A673 (cell line): ENCODE measurements around the gene SLC7A5. TPM values are rescaled to one million over a fixed set of nuclear protein-coding genes. Genes with fewer than 3 reads are reported as not detected.

Experiments used
- BruUV-seq: library from RNA; stranded (reverse); fragments of 400-500 nt; replicated peaks from 2 replicates; lab custom pipeline; 2021; lab: Mats Ljungman, UMichigan
- CTCF ChIA-PET: fragments of 300-600 bp; sonication (Branson Sonifier 250); formaldehyde crosslinking; loops from one replicate; lab custom pipeline; 2022; ENCODE audit warnings: antibody characterized with exemption; lab: Charles Lee
- POLR2A ChIA-PET: fragments of 300-600 bp; sonication (Branson Sonifier 250); formaldehyde crosslinking; loops from one replicate; lab custom pipeline; 2022; ENCODE audit warnings: antibody characterized with exemption; ENCODE audit not compliant: low non-redundant PET; lab: Charles Lee
- DNase-seq: peaks from one replicate; pipeline ENCODE4 v3.0.0-alpha.2; 2015; ENCODE audit warnings: low spot score
- H3K27ac ChIP-seq: fragments of 200-600 bp; sonication (generic); 2 replicates; pipeline ENCODE4 v1.5.1; 2016; ENCODE audit warnings: mixed run types, low read depth, mild to moderate bottlenecking, mixed read lengths, antibody characterized with exemption, low read length; ENCODE audit not compliant: poor library complexity, severe bottlenecking
- H3K27me3 ChIP-seq: fragments of 200-600 bp; sonication (generic); replicated peaks from 2 replicates; pipeline ENCODE4 v1.6.1; 2017; ENCODE audit warnings: mixed run types, low read depth, mild to moderate bottlenecking, mixed read lengths, antibody characterized with exemption, low read length; ENCODE audit not compliant: insufficient read depth, poor library complexity
- H3K36me3 ChIP-seq: fragments of 200-600 bp; sonication (generic); 2 replicates; pipeline ENCODE4 v1.6.1; 2016; ENCODE audit warnings: mixed run types, mild to moderate bottlenecking, mixed read lengths, antibody characterized with exemption, low read length; ENCODE audit not compliant: insufficient read depth, poor library complexity, severe bottlenecking
- H3K4me1 ChIP-seq: fragments of 200-600 bp; sonication (generic); 2 replicates; pipeline ENCODE4 v1.6.1; 2017; ENCODE audit warnings: mixed run types, mild to moderate bottlenecking, mixed read lengths, antibody characterized with exemption, low read length; ENCODE audit not compliant: insufficient read depth, poor library complexity, severe bottlenecking
- H3K4me3 ChIP-seq: fragments of 200-600 bp; sonication (generic); 2 replicates; pipeline ENCODE4 v1.5.1; 2016; ENCODE audit warnings: low read depth, mixed run types, mild to moderate bottlenecking, mixed read lengths, low read length; ENCODE audit not compliant: poor library complexity, severe bottlenecking
- H3K9me3 ChIP-seq: fragments of 200-600 bp; sonication (generic); 2 replicates; pipeline ENCODE4 v1.6.1; 2016; ENCODE audit warnings: mixed run types, low read depth, mild to moderate bottlenecking, mixed read lengths, antibody characterized with exemption, low read length; ENCODE audit not compliant: poor library complexity, severe bottlenecking
- CTCF ChIP-seq: fragments of 300-800, 200-600 bp; sonication (generic); conservative IDR thresholded peaks from 2 replicates; pipeline ENCODE4 v1.5.1; 2017; ENCODE audit warnings: low read depth, mild to moderate bottlenecking, antibody characterized with exemption, low read length, moderate library complexity, mixed read lengths
- EZH2 ChIP-seq: fragments of 200-600 bp; sonication (generic); IDR thresholded peaks from 2 replicates; pipeline ENCODE4 v1.6.1; 2017; ENCODE audit warnings: borderline replicate concordance, low read depth, mild to moderate bottlenecking, mixed read lengths, antibody characterized with exemption, low read length; ENCODE audit not compliant: poor library complexity, severe bottlenecking
- intact Hi-C: fragments of 100-400 bp; cut with micrococcal nuclease; formaldehyde crosslinking; loops from one replicate; pipeline ENCODE4 v1.10.0; 2022; ENCODE audit not compliant: unreplicated experiment
- total RNA-seq: library from RNA; stranded (reverse); gene quantifications from 2 replicates; pipeline ENCODE4 v1.2.3, GENCODE V29; 2021

Gene SLC7A5
- total RNA-seq, 1 experiment from 2014 or later: 371 TPM

- intact Hi-C loops: no loop called here
- ChIA-PET CTCF (no interaction called here), POLR2A (interaction anchor here (0.6 kb wide), 1 partner anchor 45 kb away, joined by 3 read pairs; no protein-coding TSS in a partner anchor)
- Histone ChIP-seq H3K4me3 (no peak overlapping the region), H3K9me3 (no peaks in the 10 kb centered on the region), H3K27ac (peak overlapping the region; percentile 63), H3K27me3 (no peaks in the 10 kb centered on the region), H3K4me1 (peaks cover 29% of the 10 kb centered on the region), H3K36me3 (no peaks in the 10 kb centered on the region)
- TF ChIP-seq CTCF: no peak
- TF ChIP-seq EZH2: no peak
- BruUV-seq: no TSS peak
- peak; percentile 55 for DNase-seq
Observed at GRCh38 chr16:87809150-87809902, 60.0 kb downstream of the SLC7A5 start.

GRCh38 chr16:87808108-87808507 lies 61.2 kb downstream of the SLC7A5 start:
- TF ChIP-seq EZH2 (no peak), CTCF (no peak)
- BruUV-seq: no TSS peak
- Histone ChIP-seq H3K9me3 (no peaks in the 10 kb centered on the region), H3K27ac (no peak overlapping the region), H3K4me1 (peaks cover 29% of the 10 kb centered on the region), H3K27me3 (no peaks in the 10 kb centered on the region), H3K4me3 (no peak overlapping the region), H3K36me3 (no peaks in the 10 kb centered on the region)
- no peak for DNase-seq
- ChIA-PET POLR2A (interaction anchor here (0.6 kb wide), 1 partner anchor 14 kb away, joined by 3 read pairs; no protein-coding TSS in a partner anchor), CTCF (no interaction called here)
- intact Hi-C loops: no loop called here

GRCh38 chr16:87806641-87807546 lies 62.4 kb downstream of the SLC7A5 start:
- Histone ChIP-seq H3K4me3 (no peak overlapping the region), H3K4me1 (peaks cover 29% of the 10 kb centered on the region), H3K27ac (peak overlapping the region; percentile 88), H3K36me3 (no peaks in the 10 kb centered on the region), H3K9me3 (no peaks in the 10 kb centered on the region), H3K27me3 (no peaks in the 10 kb centered on the region)
- no TSS peak for BruUV-seq
- intact Hi-C loops: no loop called here
- ChIA-PET POLR2A (interaction anchor here (0.5 kb wide), 1 partner anchor 72 kb away, joined by 3 read pairs; no protein-coding TSS in a partner anchor), CTCF (no interaction called here)
- TF ChIP-seq CTCF (no peak; the same call in 1 of the 2 replicates), EZH2 (no peak)
- peak; percentile 85 for DNase-seq
